ENCODE measurements around the gene DAPP1. TPM values are rescaled to one million over a fixed set of nuclear protein-coding genes. Genes with fewer than 3 reads are reported as not detected.
A peak's percentile ranks its signal among the peaks of the same experiment; 100 is the strongest.

The DAPP1 gene
- total and polyA plus RNA-seq, 8 donors: 0.45 to 72.4 (median 8.5) TPM

DNA sequence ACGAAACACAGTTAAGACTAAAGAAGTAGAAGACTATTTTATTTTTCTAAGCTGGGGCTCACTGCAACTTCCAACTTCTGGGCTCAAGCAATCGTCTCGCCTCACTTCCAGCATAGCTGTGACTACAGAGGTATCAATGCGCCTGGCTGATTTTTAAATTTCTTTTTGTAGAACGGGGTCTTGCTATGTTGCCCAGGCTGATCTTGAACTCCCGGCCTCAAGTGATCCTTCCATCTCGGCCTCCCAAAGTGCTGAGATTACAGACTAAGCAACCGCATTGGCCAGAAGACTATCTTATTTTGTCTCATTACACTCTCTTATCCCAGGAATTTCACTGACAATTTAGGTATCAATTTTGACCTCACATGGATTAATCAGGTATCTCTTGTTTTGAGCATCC is 76.4 kb downstream of the DAPP1 start:
- Histone ChIP-seq H3K9me3 (no peaks in the 10 kb centered on the region), H3K36me3 (peaks cover 0 to 10% (median 8%) of the 10 kb centered on the region in 4 donors), H3K27ac (peak overlapping the region in 1 of 5 donors; percentile 92), H3K4me1 (peaks cover 15 to 63% (median 47%) of the 10 kb centered on the region in 4 donors), H3K4me3 (peak overlapping the region in 2 of 4 donors; percentile 92 to 95), H3K27me3 (no peaks in the 10 kb centered on the region)
- DNase-seq: no peak
- intact Hi-C loops (cut with DNase I; ENCODE audit: low total_unique reads): loop anchor here (10.0 kb wide), 1 partner anchor 52 kb away; the partner anchor contains the start of gene DNAJB14
- TF ChIP-seq, protein P1, sequence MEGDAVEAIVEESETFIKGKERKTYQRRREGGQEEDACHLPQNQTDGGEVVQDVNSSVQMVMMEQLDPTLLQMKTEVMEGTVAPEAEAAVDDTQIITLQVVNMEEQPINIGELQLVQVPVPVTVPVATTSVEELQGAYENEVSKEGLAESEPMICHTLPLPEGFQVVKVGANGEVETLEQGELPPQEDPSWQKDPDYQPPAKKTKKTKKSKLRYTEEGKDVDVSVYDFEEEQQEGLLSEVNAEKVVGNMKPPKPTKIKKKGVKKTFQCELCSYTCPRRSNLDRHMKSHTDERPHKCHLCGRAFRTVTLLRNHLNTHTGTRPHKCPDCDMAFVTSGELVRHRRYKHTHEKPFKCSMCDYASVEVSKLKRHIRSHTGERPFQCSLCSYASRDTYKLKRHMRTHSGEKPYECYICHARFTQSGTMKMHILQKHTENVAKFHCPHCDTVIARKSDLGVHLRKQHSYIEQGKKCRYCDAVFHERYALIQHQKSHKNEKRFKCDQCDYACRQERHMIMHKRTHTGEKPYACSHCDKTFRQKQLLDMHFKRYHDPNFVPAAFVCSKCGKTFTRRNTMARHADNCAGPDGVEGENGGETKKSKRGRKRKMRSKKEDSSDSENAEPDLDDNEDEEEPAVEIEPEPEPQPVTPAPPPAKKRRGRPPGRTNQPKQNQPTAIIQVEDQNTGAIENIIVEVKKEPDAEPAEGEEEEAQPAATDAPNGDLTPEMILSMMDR (IDR thresholded peaks at IDR 0.05): no peak
- TF ChIP-seq POLR2AphosphoS5 (IDR thresholded peaks at IDR 0.05) (no peak), POLR2A (IDR thresholded peaks at IDR 0.05) (no peak), EP300 (IDR thresholded peaks at IDR 0.05) (no peak)
- WGBS, 5 donors: 95 to 97% (median 96%) methylated on average over 8 of the region's 8 CpGs

DNA sequence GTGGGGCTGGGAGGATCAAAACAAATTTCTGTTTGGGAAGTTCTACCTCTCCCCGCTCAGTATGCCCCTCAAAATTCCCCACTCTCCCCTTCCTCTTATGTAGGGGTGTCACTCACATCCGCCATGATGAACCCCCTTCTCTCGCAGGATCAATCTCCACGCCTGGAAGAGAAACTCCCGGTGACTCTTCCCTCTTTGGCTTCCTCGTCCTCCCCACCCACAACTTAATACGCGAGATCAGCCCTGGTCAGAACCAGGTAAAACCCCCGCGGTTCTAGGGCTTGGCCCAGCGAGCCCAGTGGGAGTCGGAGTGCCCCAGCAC is 77.2 kb downstream of the DAPP1 start:
- TF ChIP-seq POLR2AphosphoS5 (IDR thresholded peaks at IDR 0.05): no peak
- TF ChIP-seq, protein P1 (IDR thresholded peaks at IDR 0.05): no peak
- TF ChIP-seq POLR2A (IDR thresholded peaks at IDR 0.05): no peak
- intact Hi-C loops (cut with DNase I; ENCODE audit: low total_unique reads): loop anchor here (10.0 kb wide), 1 partner anchor 51 kb away; the partner anchor contains the start of gene DNAJB14
- no peak for DNase-seq
- H3K4me3 ChIP-seq: peak overlapping the region; percentile 85 to 95 (median 92)
- H3K36me3 ChIP-seq: peaks cover 0 to 14% (median 11%) of the 10 kb centered on the region in 4 donors
- H3K27me3 ChIP-seq: no peaks in the 10 kb centered on the region
- no peaks in the 10 kb centered on the region for H3K9me3 ChIP-seq
- H3K4me1 ChIP-seq: peaks cover 15 to 59% (median 45%) of the 10 kb centered on the region in 4 donors
- peak overlapping the region; percentile 79 to 92 (median 88) for H3K27ac ChIP-seq
- WGBS, 5 donors: 0 to 2% (median 1%) methylated on average over 12 of the region's 12 CpGs

DNA sequence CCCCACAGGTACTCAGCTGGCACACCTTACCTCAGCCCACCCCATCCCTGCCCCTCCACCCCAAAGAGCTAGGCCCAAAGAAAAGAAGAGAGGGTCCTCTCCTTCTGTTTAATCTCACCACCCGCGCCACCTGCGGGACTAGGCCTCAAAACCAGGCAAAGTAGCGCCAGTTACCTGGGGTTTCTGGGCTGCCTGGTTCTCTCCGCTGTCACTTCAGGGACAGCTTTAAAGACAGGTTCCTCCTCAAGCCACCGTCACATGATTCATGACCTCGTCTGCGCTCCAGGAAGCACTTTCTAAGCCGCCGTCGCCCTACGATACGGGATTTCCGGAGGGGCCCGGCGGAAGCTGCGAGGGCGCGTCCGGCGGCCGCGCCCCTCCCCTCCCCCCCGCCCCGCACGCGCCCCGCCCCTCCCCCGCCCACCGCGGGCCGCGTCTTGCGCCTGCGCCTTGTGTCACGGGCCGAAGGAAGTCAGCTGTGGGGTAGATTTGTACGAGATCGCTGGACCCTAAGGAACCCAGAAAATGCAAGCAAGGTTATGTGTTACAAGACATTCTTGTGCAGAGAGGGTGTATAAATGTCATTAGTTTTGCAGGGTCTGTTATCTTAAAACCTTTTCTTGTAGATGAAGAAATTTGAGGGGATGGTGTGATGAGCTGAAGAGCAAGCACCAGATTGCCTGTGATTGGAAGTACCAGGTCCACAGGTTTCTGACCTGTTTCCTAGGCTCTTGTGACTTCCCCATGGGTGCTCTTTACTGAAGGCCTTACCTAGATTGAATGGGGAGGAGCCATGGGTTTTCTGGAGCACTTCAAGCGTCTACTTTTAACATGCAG is 77.8 kb downstream of the DAPP1 start, which contains the start of gene LAMTOR3:
LAMTOR3 (minus strand) TSS at position 267 of the 837 bp plus-strand sequence. CDS start 464 bp downstream, outside the sequence.
- intact Hi-C loops (cut with DNase I; ENCODE audit: low total_unique reads): loop anchor here (10.0 kb wide), 1 partner anchor 50 kb away; the partner anchor contains the start of gene DNAJB14
- peak within 1 kb of the TSS; percentile 79 to 92 (median 88) for H3K27ac ChIP-seq
- TF ChIP-seq, protein P1 (IDR thresholded peaks at IDR 0.05): no peak
- TF ChIP-seq POLR2AphosphoS5 (IDR thresholded peaks at IDR 0.05): peak; percentile 68 to 88 (median 81)
- H3K9me3 ChIP-seq: no peaks in the 10 kb centered on the region
- H3K27me3 ChIP-seq: no peaks in the 10 kb centered on the region
- DNase-seq: peak; percentile 91 to 97
- peaks cover 0 to 10% (median 7%) of the 10 kb centered on the region in 4 donors for H3K36me3 ChIP-seq
- peak within 1 kb of the TSS; percentile 85 to 95 (median 92) for H3K4me3 ChIP-seq
- peaks cover 15 to 53% (median 42%) of the 10 kb centered on the region in 4 donors for H3K4me1 ChIP-seq
- 2 to 14% (median 3%) methylated on average over 6 to 40 of the region's 40 CpGs for WGBS, 5 donors

DNA sequence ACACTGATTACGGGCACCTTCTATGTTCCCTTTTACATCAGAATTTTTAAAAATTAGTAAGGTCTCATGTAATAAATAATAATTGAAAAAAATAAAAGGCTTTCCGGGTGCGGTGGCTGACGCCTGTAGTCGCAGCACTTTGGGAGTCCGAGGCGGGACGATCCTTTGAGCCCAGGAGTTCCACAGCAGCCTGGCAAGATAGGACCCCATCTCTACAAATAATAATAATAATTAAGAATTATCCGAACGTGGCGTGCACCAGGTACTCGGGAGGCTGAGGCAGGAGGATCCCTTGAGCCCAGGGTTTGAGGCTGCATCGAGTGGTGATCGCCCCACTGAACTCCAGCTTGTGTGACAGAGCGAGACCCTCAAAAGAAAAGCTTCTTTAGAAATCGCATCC is 78.4 kb downstream of the DAPP1 start:
- 90 to 96% (median 96%) methylated on average over 16 of the region's 16 CpGs for WGBS, 5 donors
- H3K4me1 ChIP-seq: peaks cover 15 to 47% (median 39%) of the 10 kb centered on the region in 4 donors
- peak overlapping the region; percentile 85 to 95 (median 92) for H3K4me3 ChIP-seq
- intact Hi-C loops (cut with DNase I; ENCODE audit: low total_unique reads): loop anchor here (10.0 kb wide), 1 partner anchor 50 kb away; the partner anchor contains the start of gene DNAJB14
- no peaks in the 10 kb centered on the region for H3K27me3 ChIP-seq
- no peak for TF ChIP-seq EP300 (IDR thresholded peaks at IDR 0.05)
- TF ChIP-seq, protein P1 (IDR thresholded peaks at IDR 0.05): no peak
- no peak for TF ChIP-seq POLR2AphosphoS5 (IDR thresholded peaks at IDR 0.05)
- no peak for TF ChIP-seq POLR2A (IDR thresholded peaks at IDR 0.05)
- peaks cover 0 to 12% (median 7%) of the 10 kb centered on the region in 4 donors for H3K36me3 ChIP-seq
- no peak for DNase-seq
- peak overlapping the region; percentile 66 to 92 (median 87) for H3K27ac ChIP-seq
- H3K9me3 ChIP-seq: no peaks in the 10 kb centered on the region
